K562 (cell line): ENCODE measurements around the gene AIMP2. TPM values are rescaled to one million over a fixed set of nuclear protein-coding genes. Genes with fewer than 3 reads are reported as not detected.

Experiments used
- ARID2 ChIP-seq: fragments of 450-650 bp; IDR thresholded peaks from 2 replicates; pipeline ENCODE4 v1.6.1; 2017; ENCODE audit warnings: antibody characterized with exemption, mild to moderate bottlenecking
- CBFA2T3 ChIP-seq: fragments of 450-650 bp; IDR thresholded peaks from 2 replicates; pipeline ENCODE4 v1.6.1; 2017
- CBX2 ChIP-seq: fragments of 200-600 bp; sonication (generic); IDR thresholded peaks from one replicate; pipeline ENCODE4 v1.6.1; 2012; ENCODE audit warnings: mild to moderate bottlenecking, low read length, inconsistent platforms; ENCODE audit not compliant: insufficient read depth, poor library complexity, severe bottlenecking
- CSDE1 ChIP-seq, 2 experiments: fragments of 450-650 bp; IDR thresholded peaks; 2 replicates each; pipeline ENCODE4 v1.6.1; 2016; ENCODE audit warnings: mild to moderate bottlenecking in 1 of 2
- FIP1L1 ChIP-seq: fragments of 200-400 bp; formaldehyde crosslinking; IDR thresholded peaks from 2 replicates; pipeline ENCODE4 v1.6.1; 2018; ENCODE audit warnings: mild to moderate bottlenecking, low read depth, low read length; ENCODE audit not compliant: poor library complexity, severe bottlenecking
- GABPA ChIP-seq: fragments of 200-800 bp; sonication (Bioruptor generic); conservative IDR thresholded peaks from 2 replicates; pipeline ENCODE4 v1.6.1; 2016; ENCODE audit warnings: low read depth, missing genetic modification characterization, missing compliant biosample characterization
- GABPB1 ChIP-seq: sonication (generic); formaldehyde crosslinking; IDR thresholded peaks from 2 replicates; pipeline ENCODE4 v1.8.0; 2022; ENCODE audit warnings: mild to moderate bottlenecking, missing genetic modification reagents
- GATA2 ChIP-seq: sonication (generic); formaldehyde crosslinking; IDR thresholded peaks from 2 replicates; pipeline ENCODE4 v1.4.0; 2020; ENCODE audit warnings: mild to moderate bottlenecking, missing genetic modification reagents
- MYNN ChIP-seq, 2 experiments: sonication (generic); formaldehyde crosslinking in 1 of 2; IDR thresholded peaks; 2 replicates each; pipeline versions ENCODE4 v1.5.0 to v1.6.1; 2016 to 2020; ENCODE audit warnings: antibody characterized with exemption in 1 of 2, missing genetic modification reagents in 1 of 2
- POLR2B ChIP-seq: fragments of 450-650 bp; IDR thresholded peaks from 2 replicates; pipeline ENCODE4 v1.6.1; 2018; ENCODE audit warnings: low read depth; ENCODE audit not compliant: partially characterized antibody
- PTRF ChIP-seq: fragments of 450-650 bp; IDR thresholded peaks from 2 replicates; pipeline ENCODE4 v1.6.1; 2016; ENCODE audit warnings: mild to moderate bottlenecking, missing genetic modification characterization, missing compliant biosample characterization
- RBM14 ChIP-seq: fragments of 200-400 bp; formaldehyde crosslinking; IDR thresholded peaks from 2 replicates; pipeline ENCODE4 v1.6.1; 2018; ENCODE audit warnings: low read depth, mild to moderate bottlenecking, low read length, moderate library complexity, borderline replicate concordance; ENCODE audit not compliant: insufficient read depth
- RBM34 ChIP-seq: fragments of 200-400 bp; formaldehyde crosslinking; IDR thresholded peaks from 2 replicates; pipeline ENCODE4 v1.6.1; 2018; ENCODE audit warnings: low read length, borderline replicate concordance; ENCODE audit not compliant: insufficient read depth
- SMAD1 ChIP-seq: fragments of 150-350 bp; IDR thresholded peaks from 2 replicates; pipeline ENCODE4 v1.6.1; 2014; ENCODE audit warnings: low read length, low read depth; ENCODE audit not compliant: partially characterized antibody
- XRCC4 ChIP-seq: IDR thresholded peaks from one replicate; pipeline ENCODE4 v1.6.1; 2011; ENCODE audit not compliant: insufficient read depth, insufficient read length; ENCODE audit errors: extremely low read depth
- YY1 ChIP-seq, 3 experiments: IDR thresholded peaks; 2 replicates each; pipeline ENCODE4 v1.6.1; 2011; ENCODE audit warnings: low read length in 2 of 3, mild to moderate bottlenecking in 2 of 3, moderate library complexity in 2 of 3, borderline replicate concordance in 1 of 3, control low read depth in 1 of 3, low read depth in 1 of 3; ENCODE audit not compliant: insufficient read depth in 3 of 3, insufficient replicate concordance in 2 of 3, control insufficient read depth in 1 of 3, insufficient read length in 1 of 3; ENCODE audit errors: extremely low read depth in 1 of 3
- ZNF324 ChIP-seq: fragments of 250-450 bp; sonication (Bioruptor Pico); IDR thresholded peaks from 2 replicates; pipeline ENCODE4 v1.4.0; 2020; ENCODE audit warnings: mild to moderate bottlenecking
- ZNF561 ChIP-seq: fragments of 450-650 bp; formaldehyde crosslinking; conservative IDR thresholded peaks from 2 replicates; pipeline ENCODE4 v1.4.0; 2020; ENCODE audit warnings: mild to moderate bottlenecking, moderate library complexity
- ZNF717 ChIP-seq: fragments of 250-450 bp; sonication (Bioruptor Pico); IDR thresholded peaks from 2 replicates; pipeline ENCODE4 v1.5.0; 2021
- polyA plus RNA-seq, 8 experiments: library from polyadenylated mRNA; depleted of rRNA in 4 of 8; stranded (reverse) in 5 of 8; unstranded in 3 of 8; fragments of >200 nt; fragmentation: Nextera tagmentation in 2 of 8; fragmentation: Illumina TruSeq in 1 of 8; extraction: Ambion mirVana in 2 of 8; extraction: Trizol in 1 of 8; gene quantifications; 2 replicates each; pipeline versions ENCODE4 v1.2.1 to v1.2.3, GENCODE V29; 2011 to 2014; ENCODE audit warnings: inconsistent platforms in 1 of 8, missing spikeins in 1 of 8
- total RNA-seq, 7 experiments: library from RNA; depleted of rRNA in 6 of 7; stranded (reverse); fragments of >200 nt in 6 of 7; fragmentation: Illumina TruSeq in 2 of 7; extraction: Trizol in 2 of 7; gene quantifications; 2 replicates each; pipeline versions ENCODE4 v1.2.1 to v1.2.3, GENCODE V29; 2011 to 2021; ENCODE audit warnings: low replicate concordance in 1 of 7
- TF ChIP-seq, protein P1 (sequence below): sonication (generic); formaldehyde crosslinking; IDR thresholded peaks from 2 replicates; pipeline ENCODE4 v1.8.1; 2023; ENCODE audit warnings: mild to moderate bottlenecking, missing genetic modification reagents
- TF ChIP-seq, protein P2 (sequence below): fragments of 250-450 bp; sonication (Bioruptor Pico); IDR thresholded peaks from 2 replicates; pipeline ENCODE4 v1.4.0; 2020

Gene AIMP2
- total and polyA plus RNA-seq, 9 of the 15 experiments (the other 6 are each of a cell fraction or from before 2014, with no cell fraction given): 47.5 to 84.9 (median 63.5) TPM

DNA sequence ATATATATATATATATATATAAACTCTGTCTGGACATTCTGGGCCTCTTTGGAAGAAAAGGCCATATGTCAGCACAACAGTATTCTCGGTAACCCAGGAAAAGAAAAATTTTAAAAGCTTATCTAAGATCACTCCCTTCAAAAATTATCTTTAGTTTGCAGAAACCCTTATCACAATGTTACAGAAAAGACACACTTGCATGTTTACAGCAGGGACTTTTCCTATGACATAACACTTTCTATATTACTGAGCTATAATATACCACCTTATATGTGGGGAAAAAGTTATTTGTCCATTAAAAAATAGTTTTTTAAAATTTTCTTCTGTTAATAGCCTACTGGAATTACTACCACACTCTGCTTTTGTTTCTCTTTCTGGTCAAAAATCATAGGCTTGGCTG lies 47.5 kb downstream of the AIMP2 start (continued):
- no peak for TF ChIP-seq FIP1L1
- TF ChIP-seq ZNF717 (CRISPR knock-in tag): no peak
- TF ChIP-seq XRCC4: no peak
- no peak for TF ChIP-seq ARID2
- TF ChIP-seq ZNF324 (CRISPR knock-in tag): no peak
- peak; percentile 97 for TF ChIP-seq SMAD1
- TF ChIP-seq, protein P1, sequence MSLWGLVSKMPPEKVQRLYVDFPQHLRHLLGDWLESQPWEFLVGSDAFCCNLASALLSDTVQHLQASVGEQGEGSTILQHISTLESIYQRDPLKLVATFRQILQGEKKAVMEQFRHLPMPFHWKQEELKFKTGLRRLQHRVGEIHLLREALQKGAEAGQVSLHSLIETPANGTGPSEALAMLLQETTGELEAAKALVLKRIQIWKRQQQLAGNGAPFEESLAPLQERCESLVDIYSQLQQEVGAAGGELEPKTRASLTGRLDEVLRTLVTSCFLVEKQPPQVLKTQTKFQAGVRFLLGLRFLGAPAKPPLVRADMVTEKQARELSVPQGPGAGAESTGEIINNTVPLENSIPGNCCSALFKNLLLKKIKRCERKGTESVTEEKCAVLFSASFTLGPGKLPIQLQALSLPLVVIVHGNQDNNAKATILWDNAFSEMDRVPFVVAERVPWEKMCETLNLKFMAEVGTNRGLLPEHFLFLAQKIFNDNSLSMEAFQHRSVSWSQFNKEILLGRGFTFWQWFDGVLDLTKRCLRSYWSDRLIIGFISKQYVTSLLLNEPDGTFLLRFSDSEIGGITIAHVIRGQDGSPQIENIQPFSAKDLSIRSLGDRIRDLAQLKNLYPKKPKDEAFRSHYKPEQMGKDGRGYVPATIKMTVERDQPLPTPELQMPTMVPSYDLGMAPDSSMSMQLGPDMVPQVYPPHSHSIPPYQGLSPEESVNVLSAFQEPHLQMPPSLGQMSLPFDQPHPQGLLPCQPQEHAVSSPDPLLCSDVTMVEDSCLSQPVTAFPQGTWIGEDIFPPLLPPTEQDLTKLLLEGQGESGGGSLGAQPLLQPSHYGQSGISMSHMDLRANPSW (CRISPR knock-in tag): no peak
- TF ChIP-seq PTRF (tag): no peak
- no peak for TF ChIP-seq CSDE1 (IDR thresholded peaks at IDR 0.05)
- TF ChIP-seq GABPA (tag): 0 out of 2 replicates have a peak, but pooled peaks have one; percentile 29
- TF ChIP-seq GATA2 (CRISPR knock-in tag): peak; percentile 74
- peak; percentile 96 for TF ChIP-seq CBFA2T3
- no peak for TF ChIP-seq RBM14
- TF ChIP-seq MYNN (IDR thresholded peaks at IDR 0.05): peak; percentile 98
- no peak for TF ChIP-seq MYNN (CRISPR knock-in tag; IDR thresholded peaks at IDR 0.05)
- TF ChIP-seq GABPB1: no peak
- TF ChIP-seq YY1 (IDR thresholded peaks at IDR 0.05; ENCODE audit: borderline replicate concordance in 1 of 3, control insufficient read depth in 1 of 3, extremely low read depth in 1 of 3, insufficient read depth in 3 of 3, insufficient read length in 1 of 3, insufficient replicate concordance in 2 of 3, low read depth in 1 of 3, low read length in 2 of 3): no peak
- no peak for TF ChIP-seq RBM34
- TF ChIP-seq, protein P2, sequence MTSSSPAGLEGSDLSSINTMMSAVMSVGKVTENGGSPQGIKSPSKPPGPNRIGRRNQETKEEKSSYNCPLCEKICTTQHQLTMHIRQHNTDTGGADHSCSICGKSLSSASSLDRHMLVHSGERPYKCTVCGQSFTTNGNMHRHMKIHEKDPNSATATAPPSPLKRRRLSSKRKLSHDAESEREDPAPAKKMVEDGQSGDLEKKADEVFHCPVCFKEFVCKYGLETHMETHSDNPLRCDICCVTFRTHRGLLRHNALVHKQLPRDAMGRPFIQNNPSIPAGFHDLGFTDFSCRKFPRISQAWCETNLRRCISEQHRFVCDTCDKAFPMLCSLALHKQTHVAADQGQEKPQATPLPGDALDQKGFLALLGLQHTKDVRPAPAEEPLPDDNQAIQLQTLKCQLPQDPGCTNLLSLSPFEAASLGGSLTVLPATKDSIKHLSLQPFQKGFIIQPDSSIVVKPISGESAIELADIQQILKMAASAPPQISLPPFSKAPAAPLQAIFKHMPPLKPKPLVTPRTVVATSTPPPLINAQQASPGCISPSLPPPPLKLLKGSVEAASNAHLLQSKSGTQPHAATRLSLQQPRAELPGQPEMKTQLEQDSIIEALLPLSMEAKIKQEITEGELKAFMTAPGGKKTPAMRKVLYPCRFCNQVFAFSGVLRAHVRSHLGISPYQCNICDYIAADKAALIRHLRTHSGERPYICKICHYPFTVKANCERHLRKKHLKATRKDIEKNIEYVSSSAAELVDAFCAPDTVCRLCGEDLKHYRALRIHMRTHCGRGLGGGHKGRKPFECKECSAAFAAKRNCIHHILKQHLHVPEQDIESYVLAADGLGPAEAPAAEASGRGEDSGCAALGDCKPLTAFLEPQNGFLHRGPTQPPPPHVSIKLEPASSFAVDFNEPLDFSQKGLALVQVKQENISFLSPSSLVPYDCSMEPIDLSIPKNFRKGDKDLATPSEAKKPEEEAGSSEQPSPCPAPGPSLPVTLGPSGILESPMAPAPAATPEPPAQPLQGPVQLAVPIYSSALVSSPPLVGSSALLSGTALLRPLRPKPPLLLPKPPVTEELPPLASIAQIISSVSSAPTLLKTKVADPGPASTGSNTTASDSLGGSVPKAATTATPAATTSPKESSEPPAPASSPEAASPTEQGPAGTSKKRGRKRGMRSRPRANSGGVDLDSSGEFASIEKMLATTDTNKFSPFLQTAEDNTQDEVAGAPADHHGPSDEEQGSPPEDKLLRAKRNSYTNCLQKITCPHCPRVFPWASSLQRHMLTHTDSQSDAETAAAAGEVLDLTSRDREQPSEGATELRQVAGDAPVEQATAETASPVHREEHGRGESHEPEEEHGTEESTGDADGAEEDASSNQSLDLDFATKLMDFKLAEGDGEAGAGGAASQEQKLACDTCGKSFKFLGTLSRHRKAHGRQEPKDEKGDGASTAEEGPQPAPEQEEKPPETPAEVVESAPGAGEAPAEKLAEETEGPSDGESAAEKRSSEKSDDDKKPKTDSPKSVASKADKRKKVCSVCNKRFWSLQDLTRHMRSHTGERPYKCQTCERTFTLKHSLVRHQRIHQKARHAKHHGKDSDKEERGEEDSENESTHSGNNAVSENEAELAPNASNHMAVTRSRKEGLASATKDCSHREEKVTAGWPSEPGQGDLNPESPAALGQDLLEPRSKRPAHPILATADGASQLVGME (CRISPR knock-in tag): no peak
- no peak for TF ChIP-seq ZNF561 (CRISPR knock-in tag)
- TF ChIP-seq POLR2B: no peak
- no peak for TF ChIP-seq CBX2
